ENCODE data around the gene FBXL13. TPM values are rescaled to one million over a fixed set of nuclear protein-coding genes. Genes with fewer than 3 reads are reported as not detected.
"Not testable (repeated sequence)": the region's sequence is repeated elsewhere in the genome, so short reads cannot be mapped to it uniquely, and the experiment has no call there.

The FBXL13 gene
- total and polyA plus RNA-seq, 12 donors, result 0.61 to 6.8 (median 2.7) TPM

GRCh38 chr7:102913826-102914225 lies 160.8 kb downstream of the FBXL13 start:
- Histone ChIP-seq H3K27ac (peak overlapping the region in 1 of 5 donors; percentile 32), H3K4me1 (replicated peaks in 1 of 2) (peaks cover 0 to 16% of the 10 kb centered on the region in 2 donors), H3K36me3 (replicated peaks in 1 of 2) (no peaks in the 10 kb centered on the region), H3K9me3 (replicated peaks in 1 of 3) (no peaks in the 10 kb centered on the region), H3K27me3 (no peaks in the 10 kb centered on the region), H3K4me3 (peak overlapping the region in 1 of 4 donors; percentile 10)
- no peak for DNase-seq
- intact Hi-C loops (cut with DNase I), result loop anchor here in 1 of 2 donors (10.0 kb wide), 1 partner anchor 151 kb away; no protein-coding TSS in a partner anchor
- TF ChIP-seq, protein P1, sequence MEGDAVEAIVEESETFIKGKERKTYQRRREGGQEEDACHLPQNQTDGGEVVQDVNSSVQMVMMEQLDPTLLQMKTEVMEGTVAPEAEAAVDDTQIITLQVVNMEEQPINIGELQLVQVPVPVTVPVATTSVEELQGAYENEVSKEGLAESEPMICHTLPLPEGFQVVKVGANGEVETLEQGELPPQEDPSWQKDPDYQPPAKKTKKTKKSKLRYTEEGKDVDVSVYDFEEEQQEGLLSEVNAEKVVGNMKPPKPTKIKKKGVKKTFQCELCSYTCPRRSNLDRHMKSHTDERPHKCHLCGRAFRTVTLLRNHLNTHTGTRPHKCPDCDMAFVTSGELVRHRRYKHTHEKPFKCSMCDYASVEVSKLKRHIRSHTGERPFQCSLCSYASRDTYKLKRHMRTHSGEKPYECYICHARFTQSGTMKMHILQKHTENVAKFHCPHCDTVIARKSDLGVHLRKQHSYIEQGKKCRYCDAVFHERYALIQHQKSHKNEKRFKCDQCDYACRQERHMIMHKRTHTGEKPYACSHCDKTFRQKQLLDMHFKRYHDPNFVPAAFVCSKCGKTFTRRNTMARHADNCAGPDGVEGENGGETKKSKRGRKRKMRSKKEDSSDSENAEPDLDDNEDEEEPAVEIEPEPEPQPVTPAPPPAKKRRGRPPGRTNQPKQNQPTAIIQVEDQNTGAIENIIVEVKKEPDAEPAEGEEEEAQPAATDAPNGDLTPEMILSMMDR (IDR thresholded peaks at IDR 0.05), result no peak
- TF ChIP-seq POLR2A (IDR thresholded peaks at IDR 0.05), result no peak
- WGBS, 4 donors, result 75 to 83% (median 79%) methylated on average over 9 of the region's 9 CpGs

- TF ChIP-seq POLR2A (IDR thresholded peaks at IDR 0.05), result no peak
- TF ChIP-seq, protein P1 (IDR thresholded peaks at IDR 0.05), result no peak
Measured at GRCh38 chr7:102912742-102913141, 161.9 kb downstream of the FBXL13 start, which contains the start of gene LRRC17. Gene LRRC17 (plus strand): TSS chr7:102913000. CDS start chr7:102933914, 20,914 bp downstream.

DNA sequence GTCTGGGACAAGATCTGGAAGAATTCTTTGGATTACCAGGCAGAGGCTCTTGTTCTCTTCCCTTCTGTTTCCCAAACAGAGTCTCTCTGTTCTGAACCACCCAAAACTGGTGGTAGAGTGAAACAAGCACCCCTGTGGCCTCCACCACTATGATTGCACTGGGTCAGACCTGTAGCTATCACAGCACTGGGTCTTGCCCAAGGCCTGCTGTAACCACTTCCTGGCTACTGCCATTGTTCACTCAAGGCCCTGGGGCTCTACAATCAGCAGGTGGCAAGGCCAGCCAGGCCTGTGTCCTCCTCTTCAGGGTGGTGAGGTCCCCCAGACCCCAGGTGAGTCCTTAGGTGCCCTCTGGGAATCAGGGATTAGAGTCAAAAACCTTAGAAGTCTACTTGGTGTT lies 165.9 kb downstream of the FBXL13 start:
- H3K9me3 ChIP-seq (replicated peaks in 1 of 3), result no peaks in the 10 kb centered on the region
- no peak for TF ChIP-seq POLR2A (IDR thresholded peaks at IDR 0.05)
- TF ChIP-seq, protein P1 (IDR thresholded peaks at IDR 0.05), result no peak
- no peak overlapping the region for H3K4me3 ChIP-seq
- no peak overlapping the region for H3K27ac ChIP-seq
- intact Hi-C loops (cut with DNase I), result no loop called here
- H3K36me3 ChIP-seq (replicated peaks in 1 of 2), result no peaks in the 10 kb centered on the region
- no peaks in the 10 kb centered on the region for H3K4me1 ChIP-seq (replicated peaks in 1 of 2)
- H3K27me3 ChIP-seq, result no peaks in the 10 kb centered on the region
- no peak for DNase-seq

More at GRCh38 chr7:102912742-102913141, 161.9 kb downstream of the FBXL13 start, which contains the start of gene LRRC17:
- H3K36me3 ChIP-seq (replicated peaks in 1 of 2), result no peaks in the 10 kb centered on the region
- H3K27ac ChIP-seq, result peak within 1 kb of the TSS in 2 of 5 donors; percentile 13 to 32
- H3K4me3 ChIP-seq, result peak within 1 kb of the TSS in 1 of 4 donors; percentile 21
- peaks cover 0 to 12% of the 10 kb centered on the region in 2 donors for H3K4me1 ChIP-seq (replicated peaks in 1 of 2)
- intact Hi-C loops (cut with DNase I), result loop anchor here in 1 of 2 donors (10.0 kb wide), 1 partner anchor 152 kb away; no protein-coding TSS in a partner anchor
- WGBS, 4 donors, result 48 to 57% (median 55%) methylated on average over 6 of the region's 6 CpGs
- no peak for DNase-seq
- H3K27me3 ChIP-seq, result no peaks in the 10 kb centered on the region
- no peaks in the 10 kb centered on the region for H3K9me3 ChIP-seq (replicated peaks in 1 of 3)

GRCh38 chr7:102903576-102903975 lies 171.0 kb downstream of the FBXL13 start:
- H3K36me3 ChIP-seq (replicated peaks in 1 of 2); H3K9me3 ChIP-seq (replicated peaks in 1 of 3); H3K27me3 ChIP-seq; H3K27ac ChIP-seq; intact Hi-C loops (cut with DNase I); H3K4me1 ChIP-seq (replicated peaks in 1 of 2); H3K4me3 ChIP-seq; DNase-seq: not testable (repeated sequence)
- WGBS, 4 donors, result 93 to 98% (median 93%) methylated on average over 1 of the region's 1 CpG

DNA sequence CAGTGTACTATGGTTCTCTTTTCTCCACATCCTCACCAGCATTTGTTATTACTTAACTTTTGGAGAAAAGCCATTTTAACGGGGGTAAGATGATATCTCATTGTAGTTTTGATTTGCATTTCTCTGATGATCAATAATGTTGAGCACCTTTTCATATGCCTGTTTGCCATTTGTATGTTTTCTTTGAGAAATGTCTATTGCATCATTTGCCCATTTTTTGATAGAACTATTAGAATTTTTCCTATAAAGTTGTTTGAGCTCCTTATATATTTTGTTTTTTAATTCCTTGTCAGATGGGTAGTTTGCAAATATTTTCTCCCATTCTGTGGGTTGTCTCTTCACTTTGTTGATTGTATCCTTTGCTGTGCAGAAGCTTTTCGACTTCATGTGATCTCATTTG lies 172.5 kb downstream of the FBXL13 start:
- intact Hi-C loops (cut with DNase I); H3K4me3 ChIP-seq; DNase-seq; H3K9me3 ChIP-seq (replicated peaks in 1 of 3); H3K27me3 ChIP-seq; H3K36me3 ChIP-seq (replicated peaks in 1 of 2); H3K27ac ChIP-seq: not testable (repeated sequence)
- WGBS, 4 donors, result 80 to 89% (median 84%) methylated on average over 2 of the region's 2 CpGs
- peaks cover 0 to 13% of the 10 kb centered on the region in 2 donors for H3K4me1 ChIP-seq (replicated peaks in 1 of 2)
